Measurements from ENCODE around the gene SPG7.

SPG7 gene

DNA sequence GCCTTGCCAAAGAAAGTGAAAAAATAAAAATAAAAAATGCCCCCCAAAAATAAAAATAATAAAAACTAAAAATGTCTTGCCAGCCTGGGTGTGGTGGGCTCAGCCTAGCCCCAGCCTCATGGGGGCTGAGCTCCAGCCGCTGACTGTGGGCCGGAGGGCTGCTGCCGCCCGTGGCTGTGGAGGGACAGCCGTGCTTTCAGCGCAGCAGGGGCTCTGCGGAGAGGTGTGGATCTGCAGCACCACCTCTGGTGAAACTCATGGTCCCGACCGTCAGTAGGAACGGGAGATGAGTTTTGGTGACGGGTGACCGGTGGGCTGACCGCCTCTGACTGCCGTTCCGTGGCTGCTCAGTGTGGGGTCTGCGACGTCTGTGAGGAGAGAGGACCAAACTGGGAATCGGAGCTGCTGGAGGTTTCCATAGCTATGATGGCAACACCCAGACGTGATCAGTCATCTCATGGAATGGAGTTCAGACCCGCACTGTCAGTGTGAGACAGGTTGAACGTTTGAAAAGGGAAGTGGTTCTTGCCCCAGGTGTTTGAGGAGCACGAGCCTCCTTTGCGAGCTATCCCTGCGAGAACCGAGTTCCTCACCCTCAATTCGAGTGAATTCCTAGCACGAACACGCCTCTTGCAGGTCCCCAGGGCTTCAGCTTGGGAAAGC, 40.3 kb downstream of the SPG7 start:
- DNase-seq, result no peak

- DNase-seq, result no peak
Measured at GRCh38 chr16:89549007-89549700, 41.0 kb downstream of the SPG7 start.

DNA sequence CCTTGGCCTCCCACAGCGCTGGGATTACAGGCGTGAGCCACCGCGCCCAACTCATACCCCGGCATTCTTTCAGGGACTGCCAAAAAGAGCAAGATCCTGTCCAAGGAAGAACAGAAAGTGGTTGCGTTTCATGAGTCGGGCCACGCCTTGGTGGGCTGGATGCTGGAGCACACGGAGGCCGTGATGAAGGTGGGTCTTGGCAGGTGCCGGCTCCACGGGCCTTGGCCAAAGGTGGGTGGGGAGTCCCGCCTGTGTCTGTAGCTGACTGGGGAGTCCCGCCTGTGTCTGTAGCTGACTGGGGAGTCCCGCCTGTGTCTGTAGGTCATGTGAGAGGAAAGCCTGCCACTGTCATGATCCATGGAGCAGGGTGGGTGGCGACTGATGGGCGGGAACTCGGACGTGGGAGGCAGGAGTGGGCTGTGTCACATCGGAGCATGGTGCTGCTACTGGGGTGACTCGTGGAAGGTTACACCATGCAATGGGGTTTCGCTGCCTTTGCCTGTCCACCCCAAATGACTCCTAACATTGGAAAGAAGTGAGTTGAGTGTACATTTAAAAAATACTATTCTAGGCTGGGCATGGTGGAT, 42.3 kb downstream of the SPG7 start:
- no peak for DNase-seq

DNA sequence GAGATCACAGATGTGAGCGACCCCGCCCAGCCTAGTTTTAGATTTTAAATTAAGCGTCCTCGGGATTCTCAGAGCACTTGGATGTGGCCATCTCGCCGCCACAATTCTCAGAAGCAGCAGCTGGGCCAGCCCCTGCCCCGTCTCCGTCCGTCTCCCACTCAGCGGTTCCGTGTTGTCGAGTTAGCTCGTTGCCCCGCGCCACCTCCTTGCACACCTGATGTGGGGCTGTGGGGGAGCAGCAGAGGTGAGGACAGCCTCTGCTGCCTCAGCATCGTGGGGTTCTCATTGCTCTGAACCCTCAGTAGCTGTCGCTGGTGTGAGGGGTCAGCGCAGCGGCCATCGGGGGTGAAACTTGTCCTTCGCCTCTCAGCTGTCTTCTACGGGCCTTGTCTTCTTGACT, 44.1 kb downstream of the SPG7 start:
- DNase-seq, result no peak

DNA sequence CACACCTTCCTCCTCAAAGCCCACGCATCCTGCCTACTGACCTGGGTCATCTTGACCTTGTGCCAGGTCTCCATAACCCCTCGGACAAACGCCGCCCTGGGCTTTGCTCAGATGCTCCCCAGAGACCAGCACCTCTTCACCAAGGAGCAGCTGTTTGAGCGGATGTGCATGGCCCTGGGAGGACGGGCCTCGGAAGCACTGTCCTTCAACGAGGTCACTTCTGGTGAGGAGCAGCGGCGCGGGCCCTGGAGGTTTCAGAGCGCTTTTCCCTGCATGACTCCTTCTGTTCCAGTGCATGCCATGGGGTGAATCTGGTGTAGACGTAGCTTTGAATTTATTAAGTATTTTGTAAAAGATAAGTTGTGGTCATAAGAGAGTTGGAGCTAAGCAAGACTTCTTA, 44.7 kb downstream of the SPG7 start:
- DNase-seq, result no peak

- no peak for DNase-seq
Measured at GRCh38 chr16:89553733-89554132, 45.5 kb downstream of the SPG7 start.

DNA sequence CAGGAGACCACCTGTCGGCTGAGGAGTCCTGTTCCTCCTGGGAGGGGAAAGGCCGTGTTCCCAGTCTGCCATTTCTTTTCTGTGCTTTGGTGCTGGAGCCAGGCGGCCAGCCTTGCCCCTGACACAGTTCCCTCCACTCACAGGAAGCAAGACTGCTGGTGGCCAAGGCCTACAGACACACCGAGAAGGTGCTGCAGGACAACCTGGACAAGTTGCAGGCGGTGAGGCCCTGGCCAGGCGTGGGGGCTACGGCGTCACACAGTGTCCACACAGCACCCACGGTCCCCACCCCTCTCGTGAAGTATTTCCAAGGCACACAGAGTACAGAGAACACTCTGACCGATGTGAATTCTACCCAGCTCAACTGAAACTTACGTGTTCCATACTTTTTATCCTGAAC, 46.1 kb downstream of the SPG7 start:
- DNase-seq, result no peak

GRCh38 chr16:89555265-89555664, 47.1 kb downstream of the SPG7 start:
- no peak for DNase-seq

- no peak for DNase-seq
Measured at GRCh38 chr16:89555780-89556179, 47.6 kb downstream of the SPG7 start.

- DNase-seq, result peak; percentile 3
Measured at GRCh38 chr16:89556750-89557689, 48.8 kb downstream of the SPG7 start.

GRCh38 chr16:89557690-89558490, 49.7 kb downstream of the SPG7 start:
- DNase-seq, result no peak

GRCh38 chr16:89560378-89561141, 52.4 kb downstream of the SPG7 start, which contains the start of gene RPL13:
TSS of gene RPL13 (plus strand) at chr16:89560682. CDS start at chr16:89560960, 278 bp downstream.
- peak; percentile 44 for DNase-seq

DNA sequence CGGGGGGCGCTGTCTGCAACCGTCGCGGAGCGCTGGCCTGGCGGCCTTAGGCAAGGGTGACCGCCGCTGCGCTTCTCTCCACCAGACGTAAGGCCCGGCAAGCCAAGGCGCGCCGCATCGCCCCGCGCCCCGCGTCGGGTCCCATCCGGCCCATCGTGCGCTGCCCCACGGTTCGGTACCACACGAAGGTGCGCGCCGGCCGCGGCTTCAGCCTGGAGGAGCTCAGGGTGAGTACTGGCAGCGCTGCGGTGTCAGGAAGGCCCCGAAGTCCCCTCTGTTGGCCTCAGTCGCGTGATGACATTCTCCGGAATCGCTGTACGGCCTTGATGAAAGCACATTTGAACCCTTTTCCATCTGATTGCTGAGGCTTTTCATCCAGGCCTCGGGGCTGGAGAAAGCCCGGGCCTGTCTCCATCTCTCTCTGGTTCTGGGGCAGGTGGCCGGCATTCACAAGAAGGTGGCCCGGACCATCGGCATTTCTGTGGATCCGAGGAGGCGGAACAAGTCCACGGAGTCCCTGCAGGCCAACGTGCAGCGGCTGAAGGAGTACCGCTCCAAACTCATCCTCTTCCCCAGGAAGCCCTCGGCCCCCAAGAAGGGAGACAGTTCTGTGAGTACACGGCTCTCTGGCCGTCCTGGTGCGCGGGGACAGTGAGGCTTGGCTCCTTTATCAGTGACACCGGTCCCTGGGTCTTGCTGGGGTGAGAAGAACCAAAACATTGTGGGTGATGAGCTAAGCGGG, 53.1 kb downstream of the SPG7 start:
- no peak for DNase-seq

DNA sequence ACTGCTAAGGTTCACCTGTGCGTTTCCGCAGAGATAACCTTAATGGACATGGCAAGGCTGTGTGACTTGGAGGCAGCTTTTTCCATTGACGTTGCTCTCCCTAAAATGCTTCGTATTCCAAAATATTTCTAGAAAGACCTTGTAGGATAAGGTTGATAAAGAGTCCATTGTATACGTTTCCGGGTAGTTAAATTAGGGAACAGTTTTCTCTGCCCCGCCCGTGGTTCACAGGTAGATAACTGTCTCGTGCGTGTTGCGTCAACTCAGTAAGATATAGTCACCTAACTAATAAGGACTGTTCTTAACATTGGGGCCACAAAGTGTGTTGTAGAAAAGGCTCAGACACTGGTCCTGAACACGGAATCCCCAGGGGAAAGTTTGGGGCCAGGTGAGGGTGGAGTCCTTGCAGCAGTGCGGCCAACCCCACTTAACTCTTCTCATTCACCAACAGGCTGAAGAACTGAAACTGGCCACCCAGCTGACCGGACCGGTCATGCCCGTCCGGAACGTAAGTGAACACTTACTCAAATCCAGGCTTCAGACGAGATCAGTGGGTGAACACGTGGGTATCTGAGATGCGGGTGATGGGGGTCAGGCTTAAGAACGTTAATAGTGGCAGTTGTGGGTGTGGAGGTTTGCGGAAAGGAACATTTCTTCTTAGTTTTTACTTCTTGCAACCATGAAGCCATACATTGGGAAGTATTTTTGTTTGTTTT, 53.8 kb downstream of the SPG7 start:
- no peak for DNase-seq

DNA sequence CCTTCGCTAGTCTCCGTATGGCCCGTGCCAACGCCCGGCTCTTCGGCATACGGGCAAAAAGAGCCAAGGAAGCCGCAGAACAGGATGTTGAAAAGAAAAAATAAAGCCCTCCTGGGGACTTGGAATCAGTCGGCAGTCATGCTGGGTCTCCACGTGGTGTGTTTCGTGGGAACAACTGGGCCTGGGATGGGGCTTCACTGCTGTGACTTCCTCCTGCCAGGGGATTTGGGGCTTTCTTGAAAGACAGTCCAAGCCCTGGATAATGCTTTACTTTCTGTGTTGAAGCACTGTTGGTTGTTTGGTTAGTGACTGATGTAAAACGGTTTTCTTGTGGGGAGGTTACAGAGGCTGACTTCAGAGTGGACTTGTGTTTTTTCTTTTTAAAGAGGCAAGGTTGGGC, 54.7 kb downstream of the SPG7 start:
- DNase-seq, result no peak

- no peak for DNase-seq
Measured at GRCh38 chr16:89563639-89564392, 55.6 kb downstream of the SPG7 start.

DNA sequence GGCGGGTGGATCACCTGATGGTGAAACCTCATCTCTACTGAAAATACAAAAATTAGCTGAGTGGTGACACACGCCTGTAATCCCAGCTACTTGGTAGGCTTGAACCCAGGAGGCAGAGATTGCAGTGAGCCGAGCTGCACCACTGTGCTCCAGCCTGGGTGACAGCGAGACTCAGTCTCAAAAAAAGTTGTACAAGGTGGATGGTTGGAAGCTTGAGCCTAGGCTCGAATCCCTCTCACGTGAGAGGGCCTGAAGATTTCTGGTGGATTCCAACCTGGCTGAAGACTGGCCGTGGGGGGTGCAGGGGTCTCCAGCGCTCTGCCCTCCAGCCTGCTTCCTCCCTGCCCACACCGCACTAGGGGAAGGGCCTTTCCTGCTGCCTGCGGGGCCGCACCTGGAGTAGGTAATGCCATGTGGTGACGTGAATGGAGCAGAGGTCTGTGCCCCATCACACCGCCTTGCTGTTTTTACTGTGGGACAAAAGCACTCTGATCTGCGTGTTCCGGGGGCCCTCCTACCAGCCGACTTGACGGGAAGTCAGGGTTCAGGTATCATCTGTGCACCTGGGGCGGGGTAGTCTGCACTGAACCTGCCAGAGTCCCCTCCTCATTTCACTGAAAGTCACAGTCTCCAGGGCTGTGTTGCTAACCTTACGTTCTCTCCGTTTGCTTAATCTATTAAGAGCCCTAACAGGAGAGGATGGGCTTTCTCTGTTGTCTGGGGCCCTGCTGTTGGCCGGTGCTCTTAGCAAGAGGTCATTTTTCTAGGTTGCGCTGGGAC, 56.5 kb downstream of the SPG7 start:
- no peak for DNase-seq

- no peak for DNase-seq
Measured at GRCh38 chr16:89565256-89565505, 57.0 kb downstream of the SPG7 start.
